Hepatocyte (in vitro differentiated cells): ENCODE data around the gene TMEM89.

Source experiments
- EZH2 ChIP-seq: fragments of 200-600 bp; sonication (generic); IDR thresholded peaks from 2 replicates; pipeline ENCODE4 v1.6.1; 2016; ENCODE audit warnings: antibody characterized with exemption, mild to moderate bottlenecking, borderline replicate concordance
- TF ChIP-seq, protein P1 (sequence below): fragments of 200-600 bp; sonication (generic); IDR thresholded peaks from 2 replicates; pipeline ENCODE4 v1.5.1; 2016; ENCODE audit warnings: antibody characterized with exemption, mild to moderate bottlenecking; ENCODE audit not compliant: poor library complexity

GRCh38 chr3:48630407-48630806 lies 8.8 kb upstream of the TMEM89 start:
- TF ChIP-seq, protein P1, sequence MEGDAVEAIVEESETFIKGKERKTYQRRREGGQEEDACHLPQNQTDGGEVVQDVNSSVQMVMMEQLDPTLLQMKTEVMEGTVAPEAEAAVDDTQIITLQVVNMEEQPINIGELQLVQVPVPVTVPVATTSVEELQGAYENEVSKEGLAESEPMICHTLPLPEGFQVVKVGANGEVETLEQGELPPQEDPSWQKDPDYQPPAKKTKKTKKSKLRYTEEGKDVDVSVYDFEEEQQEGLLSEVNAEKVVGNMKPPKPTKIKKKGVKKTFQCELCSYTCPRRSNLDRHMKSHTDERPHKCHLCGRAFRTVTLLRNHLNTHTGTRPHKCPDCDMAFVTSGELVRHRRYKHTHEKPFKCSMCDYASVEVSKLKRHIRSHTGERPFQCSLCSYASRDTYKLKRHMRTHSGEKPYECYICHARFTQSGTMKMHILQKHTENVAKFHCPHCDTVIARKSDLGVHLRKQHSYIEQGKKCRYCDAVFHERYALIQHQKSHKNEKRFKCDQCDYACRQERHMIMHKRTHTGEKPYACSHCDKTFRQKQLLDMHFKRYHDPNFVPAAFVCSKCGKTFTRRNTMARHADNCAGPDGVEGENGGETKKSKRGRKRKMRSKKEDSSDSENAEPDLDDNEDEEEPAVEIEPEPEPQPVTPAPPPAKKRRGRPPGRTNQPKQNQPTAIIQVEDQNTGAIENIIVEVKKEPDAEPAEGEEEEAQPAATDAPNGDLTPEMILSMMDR = no peak
- TF ChIP-seq EZH2 = no peak
